Kidney (tissue), 14 donors: ENCODE results near the gene MUS81. TPM values are rescaled to one million over a fixed set of nuclear protein-coding genes. Genes with fewer than 3 reads are reported as not detected.
A peak's percentile ranks its signal among the peaks of the same experiment; 100 is the strongest.

Experiments
- DNase-seq, 5 donors: peaks; one replicate each; pipeline ENCODE4 v3.0.0-alpha.2; 2013 to 2020
- FAIRE-seq: peaks from 2 replicates; lab custom pipeline; 2012; peaks lifted over from hg19 to GRCh38; lab: Jason Lieb, UNC
- H3K27ac ChIP-seq, 2 donors: one replicate each; pipeline ENCODE4 v1.7.0; 2013; ENCODE audit warnings: low read depth in 2 of 2, low read length in 2 of 2, inconsistent platforms in 1 of 2
- H3K27me3 ChIP-seq: one replicate; pipeline ENCODE4 v1.7.1; 2013; ENCODE audit warnings: low read length, inconsistent platforms; ENCODE audit not compliant: control insufficient read depth, insufficient read depth
- H3K36me3 ChIP-seq, 3 donors: one replicate each; pipeline versions ENCODE4 v1.7.0 to v1.7.1; 2013; ENCODE audit warnings: low read length in 3 of 3, control low read depth in 1 of 3, inconsistent platforms in 1 of 3; ENCODE audit not compliant: insufficient read depth in 3 of 3, control insufficient read depth in 2 of 3
- H3K4me1 ChIP-seq, 3 donors: one replicate each; pipeline versions ENCODE4 v1.7.0 to v1.7.1; 2013; ENCODE audit warnings: low read length in 3 of 3, inconsistent platforms in 1 of 3, low read depth in 1 of 3; ENCODE audit not compliant: control insufficient read depth in 2 of 3, insufficient read depth in 2 of 3
- H3K4me3 ChIP-seq, 3 donors: one replicate each; pipeline versions ENCODE4 v1.7.0 to v1.8.1; 2013; ENCODE audit warnings: low read length in 3 of 3, control low read depth in 1 of 3, inconsistent platforms in 1 of 3
- H3K9ac ChIP-seq, 3 donors: one replicate each; pipeline versions ENCODE4 v1.7.0 to v1.7.1; 2013; ENCODE audit warnings: low read length in 3 of 3, control low read depth in 1 of 3, inconsistent platforms in 1 of 3
- H3K9me3 ChIP-seq, 3 donors: one replicate each; pipeline versions ENCODE4 v1.7.0 to v1.7.1; 2013; ENCODE audit warnings: low read length in 3 of 3, control low read depth in 1 of 3, inconsistent platforms in 1 of 3; ENCODE audit not compliant: control insufficient read depth in 2 of 3, insufficient read depth in 1 of 3
- CTCF ChIP-seq: IDR thresholded peaks from 3 replicates; pipeline ENCODE4 v1.5.1; 2012; ENCODE audit warnings: mild to moderate bottlenecking, moderate library complexity, borderline replicate concordance; ENCODE audit not compliant: insufficient read depth; ENCODE audit errors: extremely low read depth
- intact Hi-C: fragments of 100-400 bp; cut with DNase I; formaldehyde crosslinking; loops from one replicate; pipeline ENCODE4 v1.11.1; 2022
- polyA plus RNA-seq: library from polyadenylated mRNA; stranded (reverse); fragments of 350-450 nt; fragmentation: Illumina TruSeq; extraction: RNeasy Lipid Tissue Mini Kit (QIAGEN cat#74804); gene quantifications from one replicate; pipeline ENCODE4 v1.2.3, GENCODE V29; 2014; ENCODE audit warnings: low read depth, low replicate concordance; ENCODE audit not compliant: insufficient read depth
- total RNA-seq: library from RNA; stranded (reverse); fragmentation: NEBNext Ultra II Directional; extraction: Animal tissue kit (Norgen Biotek cat#: 25700); gene quantifications from one replicate; pipeline ENCODE4 v1.2.1, GENCODE V29; 2021
- donor health status: control.
- donor health status: control.
- donor health status: control.
- donor health status: control.
- donor health status: control.
- donor health status: DM: yes; HTN: yes; CAD: no.
- donor health status: Normal renal cell carcinoma (clear cell type).

MUS81 gene
- total and polyA plus RNA-seq, 2 donors from 2014 or later, result 31.2 to 54.9 TPM

DNA sequence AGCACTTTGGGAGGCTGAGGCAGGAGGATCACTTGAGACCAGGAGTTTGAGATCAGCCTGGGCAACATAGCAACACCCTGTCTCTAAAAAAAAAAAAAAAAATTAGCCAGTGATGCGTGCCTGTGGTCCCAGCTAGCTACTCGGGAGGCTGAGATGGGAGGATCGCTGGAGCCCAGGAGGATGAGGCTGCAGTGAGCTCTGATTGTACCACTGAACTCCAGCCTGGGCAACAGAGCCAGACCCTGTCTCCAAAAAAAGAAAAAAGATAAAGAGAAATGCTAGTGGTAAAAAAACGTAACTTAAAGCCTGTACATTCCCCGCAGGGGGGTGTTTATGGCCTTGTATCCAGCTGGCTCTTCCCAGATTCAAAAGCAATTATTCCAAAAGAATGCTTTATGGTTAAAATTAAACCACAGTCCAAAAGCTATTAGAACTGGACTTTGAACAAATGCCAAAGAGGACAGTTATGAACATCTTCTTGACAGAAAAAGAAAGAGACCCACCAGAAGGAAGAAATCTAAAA, 42.9 kb upstream of the MUS81 start:
- H3K36me3 ChIP-seq, result peaks cover 0 to 3% (median 0%) of the 10 kb centered on the region in 3 donors
- H3K4me3 ChIP-seq, result peak overlapping the region; percentile 75 to 76 (median 76)
- peak overlapping the region; percentile 83 to 93 for H3K27ac ChIP-seq
- intact Hi-C loops, result loop anchor here (10.0 kb wide), 1 partner anchor 103 kb away; the partner anchor contains the start of gene KAT5
- no peak for TF ChIP-seq CTCF
- no peaks in the 10 kb centered on the region for H3K9me3 ChIP-seq
- no peaks in the 10 kb centered on the region for H3K27me3 ChIP-seq
- H3K9ac ChIP-seq, result peak overlapping the region in 2 of 3 donors; percentile 69 to 75
- peaks cover 0 to 14% (median 13%) of the 10 kb centered on the region in 3 donors for H3K4me1 ChIP-seq
- DNase-seq (peak in 3 of 5 donors; percentile 15 to 70 (median 68)), FAIRE-seq (no peak)

DNA sequence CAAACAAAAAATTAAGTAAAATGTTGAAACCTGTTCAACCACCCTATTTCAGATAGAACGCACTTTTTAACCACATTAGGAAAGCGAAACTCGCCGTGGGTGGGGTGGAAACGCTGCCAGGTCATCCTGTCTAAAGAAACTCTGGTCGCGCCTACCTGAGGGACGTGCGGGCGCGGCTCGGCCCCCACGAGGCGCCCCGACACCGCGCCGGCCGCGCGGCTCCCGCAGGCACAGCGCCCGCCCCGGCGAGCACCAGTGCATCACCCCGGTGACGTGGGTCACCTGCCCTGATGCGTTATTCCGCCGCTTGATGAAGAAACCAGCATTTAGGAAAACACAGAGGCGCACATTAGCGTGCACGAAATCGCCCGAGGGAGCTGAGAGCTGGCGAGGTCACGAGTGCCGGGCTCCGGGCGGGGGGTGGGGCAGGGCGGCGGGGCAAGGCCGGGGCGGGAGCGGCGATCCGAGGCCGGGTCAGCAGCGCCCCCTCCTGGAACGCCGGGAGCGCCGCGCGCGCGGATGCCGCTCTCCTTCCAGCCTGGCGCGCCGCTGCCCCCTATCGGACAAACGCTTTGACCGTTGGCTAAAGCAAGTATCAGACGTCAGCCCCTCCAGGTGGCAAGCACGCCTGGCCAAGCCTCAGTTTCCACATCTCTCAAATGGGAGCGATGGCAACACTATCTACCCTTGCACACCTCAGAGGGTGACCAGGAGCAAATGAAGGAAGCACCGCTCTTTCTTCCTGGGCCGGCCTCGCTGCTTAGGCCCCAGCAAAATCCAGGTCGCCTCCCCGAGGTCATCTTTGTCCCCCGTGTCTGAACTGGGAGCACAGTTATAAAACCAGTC, 42.2 kb upstream of the MUS81 start:
- Histone ChIP-seq H3K4me3 (peak overlapping the region; percentile 75 to 76 (median 76)), H3K9me3 (no peaks in the 10 kb centered on the region), H3K27me3 (no peaks in the 10 kb centered on the region), H3K4me1 (peaks cover 0 to 14% (median 13%) of the 10 kb centered on the region in 3 donors), H3K27ac (peak overlapping the region; percentile 83 to 93), H3K36me3 (peaks cover 0 to 3% (median 0%) of the 10 kb centered on the region in 3 donors), H3K9ac (peak overlapping the region; percentile 47 to 75 (median 69))
- intact Hi-C loops, result loop anchor here (10.0 kb wide), 1 partner anchor 103 kb away; the partner anchor contains the start of gene KAT5
- TF ChIP-seq CTCF, result peak; percentile 100
- DNase-seq (peak; percentile 92 to 97 (median 95)), FAIRE-seq (no peak)

- peak overlapping the region in 1 of 3 donors; percentile 27 for H3K4me3 ChIP-seq
- peak in 3 of 5 donors; percentile 42 to 64 (median 44) for DNase-seq
- no peak for TF ChIP-seq CTCF
- no peaks in the 10 kb centered on the region for H3K9me3 ChIP-seq
- no peaks in the 10 kb centered on the region for H3K36me3 ChIP-seq
- no peak for FAIRE-seq
- peak overlapping the region; percentile 60 to 81 for H3K27ac ChIP-seq
- peaks cover 0 to 14% (median 13%) of the 10 kb centered on the region in 3 donors for H3K4me1 ChIP-seq
- no peaks in the 10 kb centered on the region for H3K27me3 ChIP-seq
- intact Hi-C loops, result no loop called here
- H3K9ac ChIP-seq, result no peak overlapping the region
Observed at GRCh38 chr11:65821107-65821506, 39.1 kb upstream of the MUS81 start.
